ENCODE measurements around the gene PRR15. TPM values are rescaled to one million over a fixed set of nuclear protein-coding genes. Genes with fewer than 3 reads are reported as not detected.

Gene PRR15
- total RNA-seq, 1 donor from 2014 or later, result 0.77 TPM

GRCh38 chr7:29604052-29604451, 40.4 kb downstream of the PRR15 start:
- Histone ChIP-seq H3K9me3 (ENCODE audit: low read depth) (no peaks in the 10 kb centered on the region), H3K4me3 (no peak overlapping the region), H3K36me3 (no peaks in the 10 kb centered on the region), H3K79me2 (ENCODE audit: low read depth) (no peaks in the 10 kb centered on the region), H3K9ac (no peak overlapping the region), H3K27ac (no peak overlapping the region), H4K20me1 (ENCODE audit: low read depth) (no peaks in the 10 kb centered on the region), H3K4me1 (no peaks in the 10 kb centered on the region), H3F3A (ENCODE audit: low read depth) (no peaks in the 10 kb centered on the region), H3K27me3 (no peaks in the 10 kb centered on the region), H2AFZ (replicated peaks) (no peak overlapping the region), H3K4me2 (no peak overlapping the region)
- H3K27ac Mint-ChIP-seq, result no peak overlapping the region
- no peaks in the 10 kb centered on the region for H3K27me3 Mint-ChIP-seq (ENCODE audit: insufficient read depth, low read depth)
- no peak for DNase-seq (ENCODE audit: low spot score)
- no peaks in the 10 kb centered on the region for H3K36me3 Mint-ChIP-seq
- H3K4me1 Mint-ChIP-seq, result peaks cover 19% of the 10 kb centered on the region
- no peaks in the 10 kb centered on the region for H3K9me3 Mint-ChIP-seq
- no peak overlapping the region for H3K4me3 Mint-ChIP-seq
- TF ChIP-seq EZH2phosphoT487 (IDR thresholded peaks at IDR 0.05), result no peak
- TF ChIP-seq CTCF (IDR thresholded peaks at IDR 0.05), result no peak
- no peak for TF ChIP-seq EZH2 (IDR thresholded peaks at IDR 0.05)

DNA sequence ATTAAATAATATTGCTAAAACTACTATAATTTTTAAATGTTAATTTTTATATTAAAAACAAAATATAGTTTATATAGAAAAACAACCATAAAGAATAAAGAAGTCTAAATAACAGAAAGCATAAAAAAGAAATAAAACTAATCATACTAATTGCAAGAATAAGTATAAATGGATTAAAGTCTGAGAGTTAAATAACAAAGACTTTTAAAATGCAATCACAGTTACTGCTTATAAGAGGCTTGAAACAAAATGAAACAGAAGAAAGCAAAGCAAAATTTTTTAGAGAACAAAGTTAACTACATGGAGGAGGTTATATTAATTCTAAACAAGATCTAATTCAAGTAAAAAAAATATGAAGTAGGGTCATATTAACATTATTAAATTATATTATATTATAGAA, 41.1 kb downstream of the PRR15 start:
- Histone ChIP-seq H3K4me3 (no peak overlapping the region), H3K27ac (no peak overlapping the region), H3K36me3 (no peaks in the 10 kb centered on the region), H3K9me3 (ENCODE audit: low read depth) (no peaks in the 10 kb centered on the region), H4K20me1 (ENCODE audit: low read depth) (no peaks in the 10 kb centered on the region), H3K4me2 (no peak overlapping the region), H3K79me2 (ENCODE audit: low read depth) (no peaks in the 10 kb centered on the region), H3K9ac (no peak overlapping the region), H3K4me1 (no peaks in the 10 kb centered on the region), H3F3A (ENCODE audit: low read depth) (no peaks in the 10 kb centered on the region), H2AFZ (replicated peaks) (no peak overlapping the region), H3K27me3 (no peaks in the 10 kb centered on the region)
- Mint-ChIP-seq H3K27ac (no peak overlapping the region), H3K4me1 (peaks cover 19% of the 10 kb centered on the region), H3K27me3 (ENCODE audit: insufficient read depth, low read depth) (no peaks in the 10 kb centered on the region), H3K36me3 (no peaks in the 10 kb centered on the region), H3K4me3 (no peak overlapping the region), H3K9me3 (no peaks in the 10 kb centered on the region)
- DNase-seq (ENCODE audit: low spot score), result no peak
- TF ChIP-seq EZH2phosphoT487 (IDR thresholded peaks at IDR 0.05) (no peak), CTCF (IDR thresholded peaks at IDR 0.05) (no peak), EZH2 (IDR thresholded peaks at IDR 0.05) (no peak)

DNA sequence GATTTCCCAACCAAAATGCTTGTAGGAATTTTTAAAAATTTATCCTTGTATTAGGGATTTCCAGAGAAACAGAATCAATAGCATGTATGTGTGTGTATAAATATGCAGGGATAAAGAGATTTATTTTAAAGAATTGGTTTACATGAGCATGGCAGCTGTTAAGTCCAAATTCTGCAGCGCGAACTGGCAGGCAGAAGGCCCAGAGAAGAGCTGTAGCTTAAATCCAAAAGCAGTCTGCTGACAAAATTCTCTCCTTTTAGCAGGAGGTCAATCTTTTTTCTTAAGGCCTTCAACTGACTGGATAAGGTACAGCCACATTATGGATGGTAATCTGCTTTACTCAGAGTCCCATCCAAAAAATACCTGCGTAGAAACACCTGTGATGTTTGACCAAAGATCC, 42.0 kb downstream of the PRR15 start:
- no peak overlapping the region for H3K9ac ChIP-seq
- no peaks in the 10 kb centered on the region for H4K20me1 ChIP-seq (ENCODE audit: low read depth)
- DNase-seq (ENCODE audit: low spot score), result no peak
- no peaks in the 10 kb centered on the region for H3K36me3 ChIP-seq
- Mint-ChIP-seq H3K36me3 (no peaks in the 10 kb centered on the region), H3K9me3 (no peaks in the 10 kb centered on the region), H3K4me1 (peaks cover 19% of the 10 kb centered on the region), H3K27me3 (ENCODE audit: insufficient read depth, low read depth) (no peaks in the 10 kb centered on the region), H3K27ac (no peak overlapping the region), H3K4me3 (no peak overlapping the region)
- no peaks in the 10 kb centered on the region for H3K9me3 ChIP-seq (ENCODE audit: low read depth)
- H3K4me3 ChIP-seq, result no peak overlapping the region
- TF ChIP-seq EZH2 (IDR thresholded peaks at IDR 0.05) (no peak), EZH2phosphoT487 (IDR thresholded peaks at IDR 0.05) (no peak), CTCF (IDR thresholded peaks at IDR 0.05) (no peak)
- H3K4me1 ChIP-seq, result no peaks in the 10 kb centered on the region
- no peak overlapping the region for H2AFZ ChIP-seq (replicated peaks)
- no peaks in the 10 kb centered on the region for H3F3A ChIP-seq (ENCODE audit: low read depth)
- H3K27me3 ChIP-seq, result no peaks in the 10 kb centered on the region
- H3K79me2 ChIP-seq (ENCODE audit: low read depth), result no peaks in the 10 kb centered on the region
- no peak overlapping the region for H3K27ac ChIP-seq
- H3K4me2 ChIP-seq, result no peak overlapping the region

All from neural progenitor cell (in vitro differentiated cells).